Fibroblast of the conjunctiva (primary cell): Measurements from ENCODE around the gene BCAS4.
A peak's percentile ranks its signal among the peaks of the same experiment; 100 is the strongest.

Source experiments
- DNase-seq: peaks from one replicate; pipeline ENCODE4 v3.0.0-alpha.2; 2010; ENCODE audit warnings: low read depth

BCAS4 gene

DNA sequence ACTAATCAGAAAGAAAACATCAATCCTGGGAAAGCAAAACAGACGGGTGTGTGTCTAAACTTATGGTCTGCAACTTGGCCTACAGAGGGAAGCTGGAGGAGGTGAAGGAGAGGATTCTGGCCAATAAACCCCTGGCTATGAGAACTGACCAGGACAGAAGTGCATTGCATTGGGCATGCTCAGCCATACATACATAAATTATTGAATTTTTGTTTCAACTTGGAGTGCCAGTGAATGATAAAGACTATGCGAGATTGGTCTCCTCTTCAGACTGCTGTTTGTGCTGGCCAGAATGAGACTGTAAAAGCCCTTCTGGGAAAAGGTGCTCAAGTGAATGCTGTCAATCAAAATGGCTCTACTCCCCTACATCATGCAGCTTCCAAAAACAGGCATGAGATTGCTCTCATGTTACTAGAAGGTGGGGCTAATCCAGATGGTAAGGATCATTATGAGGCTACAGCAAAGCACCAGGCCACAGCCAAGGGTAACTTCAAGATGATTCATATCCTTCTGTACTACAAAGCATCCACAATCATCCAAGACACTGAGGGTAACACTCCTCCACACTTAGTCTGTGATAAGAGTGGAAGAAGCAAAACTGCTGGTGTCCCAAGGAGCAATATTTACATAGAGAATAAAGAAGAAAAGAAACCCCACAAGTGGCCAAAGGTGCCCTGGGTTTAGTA lies 119.0 kb downstream of the BCAS4 start:
- DNase-seq: peak; percentile 59

DNA sequence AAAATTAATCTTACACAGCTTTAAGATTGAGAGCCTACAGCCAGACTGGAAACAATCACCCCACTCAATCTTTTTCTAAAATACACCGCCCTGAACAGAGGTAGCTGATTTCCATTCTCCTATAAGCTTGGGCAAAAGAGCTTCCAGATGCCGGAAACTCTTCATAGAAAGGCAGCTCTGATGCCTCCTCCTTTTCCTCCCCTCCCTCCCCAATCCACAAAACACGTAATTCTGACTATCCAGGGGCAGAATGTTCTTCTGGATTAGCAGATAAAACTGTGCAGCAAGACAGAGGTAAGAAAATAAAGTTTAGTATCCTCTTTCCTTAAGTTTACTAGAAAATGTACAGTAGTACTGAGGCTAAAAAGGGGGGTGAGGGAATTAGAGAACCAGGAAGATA lies 120.6 kb downstream of the BCAS4 start:
- DNase-seq: no peak

GRCh38 chr20:50916257-50916656 lies 121.4 kb downstream of the BCAS4 start:
- DNase-seq: no peak

DNA sequence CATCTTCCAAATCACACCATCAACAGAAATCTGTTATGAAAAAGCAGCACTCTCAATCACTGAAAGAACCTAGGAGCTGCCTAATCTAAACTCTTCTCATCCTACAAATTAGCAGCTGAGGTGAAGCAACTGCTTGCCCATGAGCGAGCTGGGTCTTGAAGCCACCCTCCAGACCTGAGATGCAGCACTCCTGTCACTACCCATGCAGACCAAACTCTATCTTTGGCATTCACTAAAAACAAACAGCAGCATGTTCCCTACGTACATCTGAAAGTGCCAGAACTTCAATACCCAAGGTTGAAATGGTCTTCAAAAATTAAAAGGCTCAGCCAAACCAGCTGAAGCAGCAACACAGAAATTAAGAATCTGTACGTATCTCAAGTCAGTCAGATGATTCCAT lies 122.1 kb downstream of the BCAS4 start:
- no peak for DNase-seq

- DNase-seq: peak; percentile 48
These were observed 123.5 kb downstream of the BCAS4 start for GRCh38 chr20:50918403-50918802.

DNA sequence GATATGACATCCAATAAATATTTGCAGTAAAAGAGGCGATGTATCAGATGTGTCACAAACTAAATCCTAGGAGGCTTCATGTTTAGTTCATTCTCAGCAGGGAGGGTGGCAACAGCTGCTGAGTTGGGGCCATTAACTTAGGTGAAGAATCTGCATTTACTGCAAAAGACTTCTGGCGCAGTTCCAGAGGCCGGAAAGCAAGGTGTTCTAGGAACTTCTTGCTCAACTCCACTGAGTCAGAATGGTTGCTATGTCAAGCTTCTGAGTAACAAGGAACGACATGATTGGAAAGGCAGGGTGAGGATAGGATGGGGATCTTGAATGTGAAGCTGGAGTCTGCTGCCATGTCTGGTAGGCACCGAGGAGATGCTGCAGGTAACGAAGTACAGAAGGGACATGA lies 124.7 kb downstream of the BCAS4 start:
- peak; percentile 58 for DNase-seq

- DNase-seq: no peak
These were observed 126.1 kb downstream of the BCAS4 start for GRCh38 chr20:50920997-50921396.

GRCh38 chr20:50921803-50922501 lies 127.1 kb downstream of the BCAS4 start:
- no peak for DNase-seq

DNA sequence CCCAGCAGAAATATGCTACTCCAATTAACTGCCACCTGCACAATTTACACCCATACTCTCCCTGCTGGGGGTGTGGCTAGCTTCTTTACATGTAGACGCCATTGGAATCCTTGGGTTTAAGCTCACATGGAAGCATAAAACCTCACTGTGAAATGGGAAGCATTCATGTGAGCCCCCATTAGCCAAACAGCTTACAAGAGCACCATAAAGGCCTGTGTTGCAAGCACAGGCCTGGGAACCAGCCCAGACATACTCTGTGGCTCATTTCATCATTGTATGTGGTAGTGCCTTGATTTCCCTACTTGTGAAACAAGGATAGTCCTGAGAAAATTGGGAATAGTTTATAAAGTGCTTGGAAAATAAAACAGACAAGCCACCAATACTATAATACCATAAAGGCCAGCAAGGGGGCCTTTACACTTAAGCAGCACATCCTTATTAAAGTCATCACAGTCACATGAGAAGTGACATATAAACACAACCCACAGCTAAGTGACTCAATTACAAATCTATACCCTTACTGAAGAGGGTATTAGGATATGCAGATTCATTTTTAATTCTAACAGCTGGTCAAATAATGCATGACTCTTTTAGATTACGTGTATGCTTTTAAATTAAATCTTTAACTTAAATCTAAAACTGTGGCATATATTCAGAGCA lies 129.5 kb downstream of the BCAS4 start:
- no peak for DNase-seq

GRCh38 chr20:50926530-50926929 lies 131.7 kb downstream of the BCAS4 start:
- DNase-seq: no peak
